ENCODE measurements around the gene SAMHD1.
"Not testable (repeated sequence)": the region's sequence is repeated elsewhere in the genome, so short reads cannot be mapped to it uniquely, and the experiment has no call there.

SAMHD1 gene

DNA sequence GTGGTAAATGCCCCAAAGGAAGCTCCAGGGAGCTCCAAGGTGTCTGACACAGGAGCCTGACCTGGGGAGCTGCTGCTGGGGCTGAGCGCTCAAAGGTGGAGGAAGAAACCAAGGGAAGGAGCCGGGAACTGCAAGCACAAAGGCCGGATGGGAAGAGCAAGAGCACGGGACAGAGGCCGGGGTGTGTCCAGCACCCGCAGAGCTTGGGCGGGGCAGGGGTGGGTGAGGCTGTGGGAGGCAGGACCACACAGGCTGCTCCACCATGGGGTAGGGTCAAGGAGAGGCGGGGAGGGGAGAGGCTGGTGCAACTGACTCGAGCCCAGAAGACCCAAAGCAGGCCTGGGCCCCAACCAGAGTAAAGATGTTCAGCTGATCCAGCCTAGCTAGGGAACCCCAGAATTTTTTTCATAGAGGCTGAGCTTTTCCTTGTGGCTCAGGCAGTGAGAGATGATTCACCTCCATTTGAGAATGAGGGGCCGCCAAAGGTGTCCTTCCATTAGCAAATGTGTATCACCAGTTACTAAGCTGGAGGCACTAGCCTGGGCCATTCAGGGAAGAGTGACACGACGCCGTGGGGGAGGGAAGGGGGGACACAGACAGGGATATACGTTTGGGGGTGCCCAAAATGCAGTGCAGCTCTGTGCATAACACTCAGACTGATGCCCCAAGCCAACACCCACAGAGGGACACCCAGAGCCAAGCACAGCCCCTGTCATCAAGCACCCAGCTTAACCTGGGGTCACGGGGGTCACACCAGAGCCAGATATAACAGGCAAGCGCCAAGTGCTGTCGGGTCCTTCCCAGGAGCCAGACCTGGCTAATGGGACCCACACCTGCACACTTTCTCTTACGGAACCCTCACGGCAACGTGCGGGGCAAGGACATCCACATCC is 96.9 kb downstream of the SAMHD1 start:
- no peak for DNase-seq (ENCODE audit: low read depth)

DNA sequence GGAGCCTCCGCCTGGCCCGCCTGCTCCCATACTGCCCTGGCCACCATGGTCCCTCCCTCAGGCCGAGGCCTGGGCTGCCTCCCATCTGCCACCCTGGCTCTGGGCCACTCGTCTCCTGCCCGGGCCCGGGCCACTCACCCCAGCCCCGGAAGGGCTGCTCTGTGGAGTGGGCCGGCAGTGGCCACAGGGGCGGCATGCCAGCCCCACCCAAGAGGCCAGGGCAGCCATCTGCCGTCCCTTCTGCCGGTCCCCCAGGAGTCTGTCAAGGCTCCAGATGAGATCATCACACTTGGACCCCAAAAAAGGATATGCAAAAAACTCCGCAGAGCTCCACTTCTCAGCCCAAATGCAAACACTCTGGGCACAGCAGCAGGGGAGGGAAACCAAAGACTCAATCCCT is 99.3 kb downstream of the SAMHD1 start:
- DNase-seq (ENCODE audit: low read depth) = no peak

DNA sequence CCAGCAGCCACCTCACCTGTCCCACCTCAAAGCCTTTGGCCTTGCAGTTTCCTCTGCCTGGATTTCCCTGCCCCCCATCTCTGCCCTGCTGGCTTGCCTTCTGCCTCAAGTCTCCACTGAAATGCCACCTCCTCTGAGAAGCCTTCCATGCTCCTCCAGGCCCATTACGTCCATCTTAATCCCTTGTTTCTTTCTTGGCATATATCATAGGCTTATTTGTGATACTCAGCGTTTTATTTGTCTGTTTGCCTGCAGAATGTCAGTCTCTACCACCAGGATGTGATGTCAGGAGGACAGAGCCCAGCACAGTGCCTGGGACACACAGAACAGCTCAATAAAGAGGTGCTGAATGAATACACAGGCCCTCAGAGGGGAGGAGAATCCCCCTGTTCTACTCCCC is 100.0 kb downstream of the SAMHD1 start:
- no peak for DNase-seq (ENCODE audit: low read depth)

DNA sequence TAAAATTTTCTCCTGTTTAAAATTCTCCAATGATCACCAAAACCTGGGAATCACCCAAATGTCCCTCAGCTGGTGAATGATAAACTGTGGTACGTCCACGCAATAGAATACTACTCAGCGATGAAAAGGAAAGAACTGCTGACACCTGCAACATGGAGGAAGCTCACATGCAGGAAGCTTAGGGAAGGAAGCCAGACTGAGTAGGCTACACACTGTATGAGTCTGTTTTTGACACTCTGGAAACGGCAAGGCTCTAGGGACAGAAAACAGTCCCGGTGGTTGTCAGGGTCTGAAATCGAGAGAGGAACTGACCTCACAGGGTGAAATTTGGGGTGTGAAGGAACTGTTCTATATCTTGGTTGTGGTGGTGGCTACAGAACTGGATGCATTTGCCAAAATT is 100.7 kb downstream of the SAMHD1 start:
- DNase-seq (ENCODE audit: low read depth) = no peak

DNA sequence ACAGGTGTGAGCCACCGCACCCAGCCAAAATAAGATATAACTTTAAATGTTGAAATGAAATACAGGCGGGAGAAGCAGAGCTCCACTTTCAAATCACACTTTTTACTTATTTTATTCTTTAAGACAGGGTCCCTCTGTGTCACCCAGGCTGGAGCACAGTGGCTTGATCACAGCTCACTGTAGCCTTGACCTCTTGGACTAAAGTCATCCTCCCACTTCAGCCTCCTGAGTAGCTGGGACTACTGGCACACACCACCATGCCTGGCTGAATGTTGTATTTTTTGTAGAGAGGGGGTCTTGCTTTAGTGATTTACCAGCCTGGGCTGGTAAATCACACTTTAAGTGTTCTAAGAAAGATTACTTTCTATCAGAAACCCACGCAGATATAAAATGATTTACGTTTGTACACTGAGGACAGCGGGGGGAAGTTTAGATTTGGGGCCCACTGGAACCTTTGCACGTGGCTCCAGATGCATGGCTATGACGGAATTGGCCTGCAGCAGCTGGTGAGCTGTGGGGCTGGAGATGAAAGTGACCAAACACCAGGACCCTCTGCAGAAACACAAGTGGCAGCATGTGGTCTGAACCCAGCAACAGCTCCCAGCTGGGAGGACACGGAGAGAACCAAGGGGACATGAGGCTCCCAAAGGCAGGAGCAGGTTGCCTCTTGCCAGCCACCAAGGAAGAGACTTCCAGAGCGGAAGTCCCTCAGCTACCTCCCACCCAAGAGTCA is 102.0 kb downstream of the SAMHD1 start:
- DNase-seq (ENCODE audit: low read depth) = no peak

DNA sequence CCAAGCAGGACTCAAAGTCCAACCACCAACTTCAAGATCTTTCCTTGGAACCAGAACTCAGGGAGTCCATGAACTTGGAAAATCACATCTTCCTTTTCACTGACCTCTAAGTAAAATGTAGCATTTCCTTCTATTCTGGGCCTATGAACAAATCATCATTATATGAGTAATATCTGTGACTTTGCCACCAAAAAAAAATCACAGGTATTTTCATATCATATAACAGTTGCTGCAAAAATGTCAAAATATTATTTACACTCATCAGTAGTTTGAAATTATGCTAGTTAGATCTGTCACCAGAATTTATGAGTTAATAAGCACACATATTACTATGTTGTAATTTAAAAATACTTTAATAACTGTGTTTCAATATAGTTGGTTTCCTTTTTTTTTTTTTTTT is 102.8 kb downstream of the SAMHD1 start:
- no peak for DNase-seq (ENCODE audit: low read depth)

DNA sequence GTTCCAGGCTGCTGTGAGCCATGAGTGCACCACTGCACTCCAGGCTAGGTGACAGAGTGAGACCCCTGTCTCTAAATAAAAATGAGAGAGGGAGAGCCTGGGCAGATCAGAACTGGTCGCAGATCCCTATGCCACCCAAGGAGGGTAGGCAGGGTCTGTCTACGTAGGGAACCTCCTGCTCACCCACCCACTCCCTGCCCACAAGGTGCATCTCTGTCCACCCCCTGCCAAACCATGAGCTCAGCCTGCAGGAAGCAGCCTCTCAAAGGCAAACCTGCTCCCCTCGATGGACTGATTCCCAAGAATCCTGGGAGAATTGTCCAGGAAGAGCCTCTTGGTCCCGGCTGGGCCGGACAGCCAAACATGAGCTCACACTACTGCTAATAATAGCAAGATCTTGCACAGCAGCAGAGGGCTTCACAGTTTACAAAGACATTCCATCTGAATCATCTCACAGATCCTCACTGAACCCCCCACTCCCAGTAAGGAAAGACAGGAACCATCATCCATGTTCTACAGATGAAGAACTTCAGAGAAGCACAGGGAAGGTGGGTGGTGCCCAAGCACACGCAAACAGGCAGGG is 103.3 kb downstream of the SAMHD1 start:
- DNase-seq (ENCODE audit: low read depth) = no peak

DNA sequence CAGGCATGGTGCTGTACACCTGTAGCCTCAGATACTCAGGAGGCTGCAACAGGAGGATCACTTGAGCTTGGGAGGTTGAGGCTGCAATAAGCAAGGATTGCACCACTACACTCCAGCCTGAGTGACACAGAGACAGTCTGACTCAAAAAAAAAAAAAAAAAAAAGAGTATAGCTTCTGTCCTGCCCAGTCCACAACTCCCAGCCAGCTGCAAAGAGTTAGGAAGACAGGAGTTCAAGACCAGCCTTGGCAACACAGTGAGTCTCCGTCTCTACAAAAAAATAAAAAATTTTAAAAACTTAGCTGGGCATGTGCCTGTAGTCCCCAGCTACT is 103.8 kb downstream of the SAMHD1 start:
- DNase-seq (ENCODE audit: low read depth) = no peak

DNA sequence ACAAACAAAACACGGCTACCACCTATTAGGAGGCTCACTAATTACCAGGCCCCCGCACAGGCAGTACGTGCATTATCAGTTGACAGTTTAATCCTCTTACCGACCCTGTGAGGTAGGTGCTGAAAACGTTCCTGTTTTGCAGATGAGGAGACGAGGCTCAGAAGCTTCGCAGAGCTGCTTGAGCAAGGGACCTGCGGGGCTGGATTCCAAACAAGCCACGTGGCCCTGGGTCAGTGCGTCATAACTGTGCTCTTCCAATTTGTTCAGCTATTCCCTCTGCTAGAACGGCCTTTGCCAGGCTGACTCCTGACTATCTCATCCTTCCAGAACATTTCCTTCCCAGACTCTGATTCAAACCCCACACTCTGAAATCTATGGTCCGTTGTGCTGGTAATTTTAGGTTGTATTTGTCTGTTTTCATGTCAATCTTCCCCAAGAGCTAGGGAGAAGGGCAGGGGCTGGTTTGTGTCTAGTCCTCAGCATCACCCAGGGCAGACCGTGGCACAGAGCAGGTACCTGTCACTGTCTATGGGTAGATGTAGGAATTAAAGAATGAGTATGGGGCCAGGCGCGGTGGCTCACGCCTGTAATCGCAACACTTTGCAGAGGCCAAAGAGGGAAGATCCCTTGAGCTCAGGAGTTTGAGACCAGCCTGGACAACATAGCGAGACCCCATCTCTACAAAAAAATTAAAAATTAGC is 104.3 kb downstream of the SAMHD1 start:
- DNase-seq (ENCODE audit: low read depth) = no peak

DNA sequence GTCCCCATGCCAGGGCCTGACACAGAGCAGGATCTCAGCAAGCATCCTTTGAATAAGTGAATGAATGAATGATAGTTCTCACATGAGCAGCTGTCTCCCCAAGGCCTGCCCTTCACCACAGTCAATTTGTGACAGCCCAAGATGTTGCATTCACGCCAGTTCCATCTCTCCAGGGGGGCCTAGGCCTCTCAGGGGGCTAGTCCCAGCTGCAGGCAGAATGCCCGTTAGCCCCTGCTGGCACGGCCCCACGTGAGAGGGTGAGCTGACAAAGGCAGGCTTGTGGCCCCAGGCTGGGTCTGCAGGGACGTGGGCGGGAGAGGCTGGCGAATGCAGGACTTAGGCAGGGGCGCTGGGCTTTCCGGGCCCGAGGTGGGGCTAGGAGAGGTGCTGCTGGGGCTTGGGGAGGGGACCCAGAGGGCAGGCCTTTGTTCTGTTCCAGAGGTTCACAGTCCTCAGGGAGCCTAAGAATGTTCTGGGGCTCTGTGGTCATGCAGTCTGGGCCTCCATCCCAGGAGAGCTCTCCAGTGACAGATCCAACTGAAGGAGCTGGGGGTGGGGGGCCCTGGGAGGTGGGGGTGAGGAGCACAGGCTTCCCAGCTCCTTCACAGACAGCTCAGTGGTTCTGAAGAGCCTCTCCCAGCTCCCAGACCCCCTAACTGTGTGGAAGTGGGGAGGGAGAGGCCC is 106.1 kb downstream of the SAMHD1 start:
- no peak for DNase-seq (ENCODE audit: low read depth)

DNA sequence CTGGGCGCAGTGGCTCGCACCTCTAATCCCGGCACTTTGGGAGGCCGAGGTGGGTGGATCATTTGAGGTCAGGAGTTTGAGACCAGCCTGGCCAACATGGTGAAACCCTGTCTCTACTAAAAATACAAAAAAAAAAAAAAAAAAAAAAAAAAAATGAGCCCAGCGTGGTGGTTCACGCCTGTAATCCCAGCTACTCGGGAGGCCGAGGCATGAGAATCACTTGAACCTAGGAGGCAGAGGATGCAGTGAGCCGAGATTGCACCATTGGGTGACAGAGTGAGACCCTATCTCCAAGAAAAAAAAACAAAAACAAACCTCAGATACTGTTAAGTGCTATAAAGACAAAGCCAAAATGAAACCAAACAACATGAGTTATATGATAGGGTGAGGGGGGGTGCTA is 110.5 kb downstream of the SAMHD1 start:
- DNase-seq (ENCODE audit: low read depth) = not testable (repeated sequence)

All from stimulated activated CD4-positive, alpha-beta T cell treated with anti-CD3 and anti-CD28 coated beads, Interleukin-2, amount 100 ng/mL, for 4 hours (primary cell).